GM19395 (cell line): Measurements from ENCODE around the gene CDHR5.

Experiments used
- ATAC-seq: cut with Tn5 transposase; IDR thresholded peaks from one replicate; pipeline ENCODE4 v1.9.1; 2021; ENCODE audit warnings: mild to moderate bottlenecking, moderate library complexity; ENCODE audit not compliant: unreplicated experiment

Gene CDHR5

DNA sequence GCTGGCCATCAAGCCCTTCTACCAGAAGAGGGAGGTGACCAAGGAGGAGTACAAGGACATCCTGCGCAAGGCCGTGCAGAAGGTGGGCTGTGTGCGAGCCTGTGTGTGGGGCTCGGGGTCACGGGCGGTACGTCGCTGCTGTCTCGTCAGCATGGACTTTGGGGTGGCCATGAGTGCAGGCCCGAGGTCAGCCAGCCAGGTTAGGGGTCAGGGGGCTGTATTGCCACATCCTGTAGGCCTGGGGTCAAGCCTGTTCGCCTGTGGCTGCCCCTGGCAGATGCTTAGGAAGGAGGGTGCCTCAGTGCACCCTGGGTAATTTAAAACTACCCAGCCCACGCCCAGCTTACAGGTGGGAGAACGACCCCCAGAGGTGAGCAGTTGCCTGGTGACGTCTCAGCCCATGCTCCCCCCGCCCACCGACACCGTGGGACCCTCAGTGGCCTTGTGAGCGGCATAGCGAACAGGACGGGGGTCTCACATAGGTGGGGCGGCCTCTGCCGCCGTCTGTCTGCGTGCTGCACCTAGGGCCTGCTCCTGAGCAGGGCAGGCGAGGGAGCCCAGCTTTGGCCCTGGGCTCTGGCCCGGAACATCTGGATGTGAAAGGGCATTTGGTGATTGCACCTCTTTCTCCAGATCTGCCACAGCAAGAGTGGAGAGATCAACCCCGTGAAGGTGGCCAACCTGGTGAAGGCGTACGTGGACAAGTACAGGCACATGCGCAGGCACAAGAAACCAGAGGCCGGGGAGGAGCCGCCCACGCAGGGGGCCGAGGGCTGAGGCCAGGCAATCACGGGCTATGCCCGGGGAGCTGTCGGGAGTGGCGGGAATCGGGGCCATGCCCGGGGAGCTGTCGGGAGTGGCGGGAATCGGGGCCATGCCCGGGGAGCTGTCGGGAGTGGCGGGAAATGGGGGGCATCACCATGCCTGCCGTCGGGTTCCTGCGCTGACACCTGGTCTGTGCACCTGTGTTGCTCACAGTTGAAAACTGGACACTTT, 13.5 kb downstream of the CDHR5 start:
- no peak for ATAC-seq

DNA sequence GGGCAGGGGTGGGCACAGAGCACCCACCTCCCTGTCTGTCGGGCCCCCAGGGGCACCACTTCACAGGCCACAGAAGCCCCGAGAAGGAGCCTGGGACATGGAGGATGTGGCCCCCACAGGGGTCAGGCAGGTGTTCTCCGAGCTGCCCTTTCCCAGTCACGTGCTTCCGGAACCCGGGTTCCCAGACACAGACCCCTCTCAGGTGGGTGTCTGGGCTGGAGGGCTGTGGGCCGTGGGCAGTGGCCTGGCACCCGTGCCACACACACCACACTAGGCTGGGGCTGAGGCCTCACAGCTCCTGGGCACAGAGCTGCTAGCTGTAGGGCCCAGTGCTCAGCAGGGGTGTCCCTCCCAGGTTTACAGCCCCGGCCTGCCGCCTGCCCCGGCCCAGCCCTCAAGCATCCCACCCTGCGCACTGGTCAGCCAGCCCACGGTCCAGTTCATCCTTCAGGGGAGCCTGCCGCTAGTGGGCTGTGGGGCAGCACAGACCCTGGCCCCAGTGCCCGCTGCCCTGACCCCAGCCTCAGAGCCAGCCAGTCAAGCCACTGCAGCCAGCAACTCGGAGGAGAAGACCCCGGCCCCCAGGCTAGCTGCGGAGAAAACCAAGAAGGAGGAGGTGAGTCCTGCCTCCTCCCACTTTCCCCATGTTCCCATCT, 14.5 kb downstream of the CDHR5 start:
- no peak for ATAC-seq

DNA sequence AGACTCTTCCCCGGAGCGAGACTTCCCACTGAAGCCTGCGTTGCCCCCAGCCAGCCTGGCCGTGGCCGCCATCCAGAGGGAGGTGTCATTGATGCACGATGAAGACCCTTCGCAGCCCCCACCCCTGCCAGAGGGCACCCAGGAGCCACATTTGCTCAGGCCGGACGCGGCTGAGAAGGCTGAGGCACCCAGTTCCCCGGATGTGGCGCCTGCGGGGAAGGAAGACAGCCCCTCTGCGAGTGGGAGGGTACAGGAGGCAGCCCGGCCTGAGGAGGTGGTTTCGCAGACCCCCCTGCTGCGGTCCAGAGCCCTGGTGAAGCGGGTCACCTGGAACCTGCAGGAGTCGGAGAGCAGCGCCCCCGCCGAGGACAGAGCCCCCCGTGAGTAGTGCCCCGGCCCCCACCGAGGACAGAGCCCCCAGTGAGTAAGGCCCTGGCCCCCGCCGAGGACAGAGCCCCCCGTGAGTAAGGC, 15.4 kb downstream of the CDHR5 start:
- no peak for ATAC-seq

DNA sequence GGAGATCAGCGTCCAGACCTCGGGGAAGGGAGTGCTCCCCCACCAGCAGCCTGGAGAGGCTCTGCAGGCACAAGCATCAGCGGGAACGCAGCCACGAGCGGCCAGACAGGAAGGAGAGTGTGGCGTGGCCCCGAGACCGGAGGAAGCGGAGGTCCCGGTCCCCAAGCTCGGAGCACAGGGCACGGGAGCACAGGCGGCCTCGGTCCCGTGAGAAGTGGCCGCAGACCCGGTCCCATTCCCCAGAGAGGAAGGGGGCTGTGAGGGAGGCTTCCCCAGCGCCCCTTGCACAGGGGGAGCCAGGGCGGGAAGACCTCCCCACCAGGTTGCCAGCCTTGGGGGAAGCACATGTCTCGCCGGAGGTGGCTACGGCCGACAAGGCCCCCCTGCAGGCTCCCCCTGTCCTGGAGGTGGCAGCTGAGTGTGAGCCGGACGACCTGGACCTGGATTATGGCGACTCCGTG, 15.9 kb downstream of the CDHR5 start:
- no peak for ATAC-seq

DNA sequence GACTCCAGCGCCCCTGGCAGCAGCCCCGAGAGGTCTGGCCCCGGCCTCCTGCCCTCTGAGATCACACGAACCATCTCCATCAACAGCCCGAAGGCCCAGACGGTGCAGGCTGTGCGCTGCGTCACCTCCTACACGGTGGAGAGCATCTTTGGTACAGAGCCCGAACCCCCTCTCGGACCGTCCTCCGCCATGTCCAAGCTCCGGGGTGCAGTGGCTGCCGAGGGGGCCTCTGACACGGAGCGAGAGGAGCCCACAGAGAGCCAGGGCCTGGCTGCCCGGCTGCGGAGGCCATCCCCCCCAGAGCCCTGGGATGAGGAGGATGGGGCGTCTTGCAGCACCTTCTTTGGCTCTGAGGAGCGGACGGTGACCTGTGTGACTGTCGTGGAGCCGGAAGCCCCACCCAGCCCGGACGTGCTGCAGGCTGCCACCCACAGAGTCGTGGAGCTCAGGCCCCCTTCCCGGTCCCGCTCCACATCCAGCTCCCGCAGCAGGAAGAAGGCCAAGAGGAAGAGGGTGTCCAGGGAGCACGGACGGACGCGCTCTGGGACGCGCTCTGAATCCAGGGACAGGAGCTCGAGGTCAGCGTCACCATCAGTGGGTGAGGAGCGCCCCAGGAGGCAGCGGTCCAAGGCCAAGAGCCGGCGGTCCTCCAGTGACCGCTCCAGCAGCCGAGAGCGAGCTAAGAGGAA, 16.6 kb downstream of the CDHR5 start:
- no peak for ATAC-seq

DNA sequence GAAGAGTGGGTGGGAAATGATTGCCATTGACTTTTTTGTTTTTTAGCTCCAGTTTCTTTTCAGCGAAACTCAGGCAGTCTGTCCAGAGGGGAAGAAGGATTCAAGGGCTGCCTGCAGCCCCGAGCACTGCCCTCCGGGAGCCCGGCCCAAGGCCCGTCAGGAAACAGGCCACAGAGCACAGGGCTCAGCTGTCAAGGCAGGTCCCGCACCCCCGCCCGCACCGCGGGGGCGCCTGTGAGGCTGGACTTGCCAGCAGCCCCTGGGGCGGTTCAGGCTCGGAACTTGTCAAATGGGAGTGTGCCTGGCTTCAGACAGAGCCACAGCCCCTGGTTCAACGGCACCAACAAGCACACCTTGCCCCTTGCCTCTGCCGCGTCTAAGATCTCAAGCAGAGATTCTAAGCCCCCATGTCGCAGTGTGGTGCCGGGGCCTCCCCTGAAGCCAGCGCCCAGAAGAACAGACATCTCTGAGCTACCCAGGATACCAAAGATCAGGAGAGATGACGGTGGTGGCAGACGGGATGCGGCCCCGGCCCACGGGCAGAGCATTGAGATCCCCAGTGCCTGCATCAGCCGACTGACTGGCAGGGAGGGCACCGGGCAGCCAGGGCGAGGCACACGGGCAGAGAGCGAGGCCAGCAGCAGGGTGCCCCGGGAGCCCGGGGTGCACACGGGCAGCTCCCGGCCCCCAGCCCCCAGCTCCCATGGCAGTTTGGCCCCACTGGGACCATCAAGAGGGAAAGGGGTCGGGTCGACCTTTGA, 17.6 kb downstream of the CDHR5 start:
- no peak for ATAC-seq

DNA sequence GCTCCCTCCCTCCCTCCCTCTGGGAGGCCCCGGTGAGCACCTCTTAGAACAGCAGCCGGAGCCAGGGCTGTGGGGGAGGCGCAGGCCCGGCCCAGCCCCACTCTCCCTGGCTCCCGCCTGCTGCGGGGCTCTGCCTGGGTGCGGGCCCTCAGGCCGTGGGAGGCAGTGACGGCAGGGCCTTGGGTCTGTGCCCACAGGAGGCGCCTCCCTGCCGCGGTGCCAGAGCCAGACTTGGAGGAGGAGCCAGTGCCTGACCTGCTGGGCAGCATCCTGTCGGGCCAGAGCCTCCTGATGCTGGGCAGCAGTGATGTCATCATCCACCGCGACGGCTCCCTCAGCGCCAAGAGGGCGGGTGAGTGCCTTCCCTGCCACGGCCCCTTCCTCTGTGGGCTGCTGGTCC, 18.5 kb downstream of the CDHR5 start:
- ATAC-seq, result no peak

DNA sequence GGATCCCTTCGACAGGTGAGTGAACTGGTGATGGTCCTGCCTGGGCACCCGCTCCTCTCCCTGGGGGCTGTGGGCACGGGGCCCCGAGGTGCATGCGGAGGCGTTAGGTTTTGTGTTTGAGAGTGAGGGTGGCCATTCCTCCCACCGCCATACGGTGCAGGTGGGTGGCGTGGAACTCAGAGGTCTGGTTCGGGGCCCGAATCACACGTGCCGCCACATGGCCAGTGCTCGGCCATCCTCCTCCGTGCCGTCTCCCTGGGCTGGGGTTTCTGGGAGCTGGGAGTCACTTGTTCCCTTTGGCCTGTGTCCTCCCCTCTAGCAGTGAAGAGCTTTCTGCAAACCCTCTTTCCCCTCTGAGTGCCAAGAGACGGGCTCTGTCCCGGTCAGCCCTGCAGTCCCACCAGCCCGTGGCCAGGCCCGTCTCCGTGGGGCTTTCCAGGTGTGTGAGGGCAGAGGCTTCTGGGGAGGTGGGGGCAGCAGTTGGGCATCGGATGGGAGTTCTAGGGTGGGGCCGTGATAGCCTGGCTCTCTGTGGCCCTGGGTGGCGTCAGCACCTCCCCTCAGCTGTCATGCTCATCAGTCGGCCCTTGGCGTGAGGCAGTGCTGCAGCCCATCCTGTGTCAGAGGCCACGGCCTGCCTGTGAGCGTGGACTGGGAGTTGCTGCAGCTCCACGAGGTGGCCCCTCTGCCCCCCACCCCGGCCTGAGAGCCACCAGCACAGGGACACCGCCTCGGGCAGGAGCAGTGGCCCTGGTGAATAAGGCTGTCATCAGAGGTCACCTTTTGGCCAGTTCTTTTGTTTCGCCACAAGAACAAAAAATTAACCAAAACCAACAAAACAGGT, 19.2 kb downstream of the CDHR5 start:
- no peak for ATAC-seq

DNA sequence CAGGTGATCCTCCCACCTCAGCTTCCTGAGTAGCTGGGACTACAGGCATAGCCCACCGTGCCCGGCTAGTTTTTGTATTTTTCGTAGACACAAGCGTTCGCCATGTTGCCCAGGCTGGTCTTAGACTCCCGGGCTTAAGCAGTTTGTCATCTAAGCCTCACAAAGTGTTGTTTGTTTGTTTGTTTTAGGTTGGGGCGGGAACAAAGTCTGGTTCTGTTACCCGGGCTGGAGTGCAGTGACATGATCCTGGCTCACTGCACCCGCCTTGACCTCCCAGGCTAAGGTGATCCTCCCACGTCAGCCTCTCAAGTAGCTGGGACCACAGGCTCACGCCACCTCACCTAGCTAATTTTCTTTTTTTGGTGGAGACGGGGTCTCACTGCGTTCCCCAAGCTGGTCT, 21.6 kb downstream of the CDHR5 start:
- ATAC-seq, result no peak

DNA sequence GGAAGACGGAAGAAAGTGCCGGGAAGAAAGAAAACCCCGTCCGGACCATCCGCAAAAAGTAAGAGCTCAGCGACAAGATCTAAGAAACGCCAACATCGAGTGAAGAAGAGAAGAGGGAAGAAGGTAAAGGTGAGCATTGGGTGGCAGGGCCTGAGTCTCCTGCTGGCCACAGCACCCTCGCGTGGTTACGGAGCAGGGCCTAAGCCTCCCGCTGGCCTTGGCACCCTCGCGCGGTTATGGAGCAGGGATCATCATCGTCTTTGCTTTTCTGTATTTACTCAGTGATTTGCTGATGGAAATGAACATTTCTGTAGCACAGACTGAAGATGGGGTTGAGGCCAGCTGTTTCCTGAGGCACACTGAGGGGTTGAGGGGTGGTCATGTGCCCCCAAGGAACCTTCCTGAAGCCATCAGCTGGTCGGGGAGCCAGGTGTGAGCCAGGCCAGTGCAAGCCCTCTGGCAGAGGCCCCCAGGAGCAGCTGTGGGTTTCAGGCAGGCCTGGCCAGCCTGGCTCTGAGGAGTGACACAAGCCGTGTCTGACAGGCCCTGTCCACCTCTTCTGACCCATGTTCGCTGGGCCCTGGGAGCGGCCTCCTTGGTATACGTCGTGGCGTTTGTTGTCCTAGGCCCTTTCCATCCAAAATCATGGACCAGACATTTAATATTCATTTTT, 23.0 kb downstream of the CDHR5 start:
- ATAC-seq, result no peak

DNA sequence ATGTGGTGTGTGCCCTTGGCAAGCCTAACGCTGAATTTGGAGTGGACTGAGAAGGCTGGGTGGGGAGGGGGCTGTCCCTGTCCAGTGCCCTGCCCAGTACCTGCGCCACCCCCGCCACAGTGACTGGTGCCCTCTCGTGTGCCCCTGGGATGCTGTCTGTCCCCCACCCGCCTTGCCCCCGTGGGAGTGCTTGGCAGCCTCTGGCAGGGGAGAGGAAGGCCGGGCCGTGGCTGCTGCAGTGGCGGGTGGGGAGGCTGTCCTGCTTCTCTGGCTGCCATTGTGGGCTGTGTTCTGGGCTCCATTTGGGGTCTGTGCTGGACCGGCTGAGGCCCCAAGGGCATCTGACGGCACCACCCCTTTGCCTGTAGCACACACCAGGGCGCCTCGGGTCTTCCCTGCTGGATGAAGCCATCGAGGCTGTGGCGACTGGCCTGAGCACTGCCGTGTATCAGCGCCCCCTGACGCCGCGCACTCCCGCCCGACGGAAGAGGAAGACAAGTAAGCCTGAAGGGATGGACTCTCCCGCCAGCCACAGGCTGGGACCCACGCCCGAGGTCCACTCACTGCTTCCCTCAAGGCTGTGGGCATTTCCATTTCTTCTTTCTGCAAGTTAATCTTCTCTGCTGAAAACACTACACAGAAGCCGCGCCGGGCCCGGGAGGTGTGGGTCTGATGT, 26.6 kb downstream of the CDHR5 start:
- no peak for ATAC-seq

DNA sequence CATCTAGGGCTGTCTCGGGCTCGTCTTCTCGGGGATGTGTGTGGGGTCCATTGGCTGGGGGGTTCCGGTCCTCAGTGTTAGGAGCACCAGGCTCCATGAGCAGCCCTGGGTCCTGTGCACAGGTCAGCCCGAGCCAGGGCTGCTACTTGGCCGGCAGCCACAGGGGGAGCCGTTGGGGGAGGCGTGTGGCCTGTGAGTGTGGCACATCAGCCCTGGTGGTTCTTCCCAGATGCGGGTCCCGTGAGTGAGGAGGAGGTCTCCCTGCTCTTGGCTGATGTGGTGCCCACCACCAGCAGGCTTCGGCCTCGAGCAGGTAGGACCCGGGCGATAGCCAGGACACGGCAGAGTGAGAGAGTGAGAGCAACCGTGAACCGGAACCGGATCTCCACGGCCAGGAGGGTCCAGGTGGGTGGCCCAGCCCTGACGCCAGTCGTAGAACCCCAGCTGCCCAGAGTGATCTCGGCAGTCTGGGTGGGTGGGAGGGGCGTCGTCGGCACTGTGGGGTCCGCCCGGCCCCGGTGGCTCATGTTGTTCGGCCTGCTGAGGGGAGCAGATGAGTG, 27.5 kb downstream of the CDHR5 start:
- no peak for ATAC-seq

DNA sequence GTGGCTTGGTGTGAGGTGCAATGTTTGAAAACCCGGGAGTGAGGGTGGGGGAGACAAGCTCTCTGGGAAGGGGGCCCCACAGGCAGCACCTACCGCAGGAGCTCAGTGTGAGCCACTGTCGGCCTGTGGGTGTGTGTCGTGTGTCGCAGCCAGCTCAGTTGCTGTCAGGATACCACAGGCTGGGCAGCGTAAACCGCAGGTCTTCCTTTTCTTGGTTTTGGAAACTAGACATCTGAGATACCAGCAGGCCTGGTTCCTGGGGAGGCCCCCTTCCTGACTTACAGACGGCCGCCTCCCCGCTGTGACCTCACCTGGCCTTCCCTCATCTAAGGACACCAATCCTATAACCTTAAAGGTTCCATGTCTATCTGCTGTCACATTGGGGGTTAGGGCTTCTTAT, 28.4 kb downstream of the CDHR5 start:
- no peak for ATAC-seq

DNA sequence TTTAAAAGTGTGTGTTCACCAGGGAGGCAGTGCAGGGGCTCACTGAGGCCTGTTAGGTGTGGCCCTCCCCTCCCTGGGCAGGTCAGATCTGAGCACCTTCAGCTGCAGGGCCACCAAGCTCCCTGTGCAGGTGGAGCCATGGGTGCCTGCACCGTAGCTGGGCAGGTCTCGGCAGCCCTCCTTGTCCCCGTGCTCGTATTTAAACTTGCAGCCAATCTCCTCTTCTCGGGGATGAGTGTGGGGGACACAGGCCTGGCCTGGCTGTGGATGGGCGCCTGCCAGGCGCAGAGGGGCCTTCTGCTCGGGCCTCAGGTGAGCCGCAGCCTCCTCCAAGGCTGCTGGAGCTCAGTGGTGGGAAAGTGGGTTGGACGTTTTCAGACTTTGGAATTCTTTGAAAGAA, 29.4 kb downstream of the CDHR5 start:
- ATAC-seq, result no peak

DNA sequence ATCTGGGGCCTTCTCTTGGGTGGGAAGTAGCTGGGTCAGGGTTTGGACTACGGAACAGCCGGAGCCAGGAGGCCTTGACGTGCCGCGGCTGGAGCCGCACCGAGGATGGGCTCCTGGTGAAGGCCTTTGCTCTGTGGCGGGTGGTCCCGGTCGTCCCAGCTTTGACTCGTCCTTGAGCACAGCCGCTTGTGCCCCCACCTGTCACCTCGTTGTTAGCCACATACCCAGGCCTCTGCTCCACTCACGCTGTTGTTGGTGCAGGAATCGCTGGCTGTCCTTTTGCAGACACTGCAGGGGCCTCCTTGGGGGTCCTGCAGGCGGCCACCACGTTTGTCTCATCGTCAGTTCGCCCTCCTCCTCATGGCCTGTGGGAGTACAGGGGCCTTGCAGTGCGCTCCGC, 31.4 kb downstream of the CDHR5 start:
- no peak for ATAC-seq

DNA sequence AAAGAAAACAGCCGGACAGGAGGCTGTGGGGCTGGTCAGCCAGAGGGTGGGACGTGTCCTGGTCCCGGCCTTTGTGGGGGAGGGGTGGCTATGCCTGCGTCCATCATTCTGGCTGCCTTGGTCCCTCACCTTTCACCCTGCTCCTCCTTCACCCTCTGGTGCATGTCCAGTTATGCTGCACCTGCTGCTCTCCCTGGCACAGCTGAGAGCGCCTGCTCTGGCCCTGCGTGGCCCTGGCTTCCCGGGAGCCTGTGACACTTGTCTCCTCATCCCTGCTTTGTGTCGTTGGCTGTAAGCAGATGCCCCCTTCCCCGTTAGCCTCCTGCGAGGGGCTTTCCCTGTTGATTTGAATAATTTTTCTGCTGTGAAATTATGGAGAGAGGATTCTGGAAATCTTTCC, 31.8 kb downstream of the CDHR5 start:
- ATAC-seq, result no peak

DNA sequence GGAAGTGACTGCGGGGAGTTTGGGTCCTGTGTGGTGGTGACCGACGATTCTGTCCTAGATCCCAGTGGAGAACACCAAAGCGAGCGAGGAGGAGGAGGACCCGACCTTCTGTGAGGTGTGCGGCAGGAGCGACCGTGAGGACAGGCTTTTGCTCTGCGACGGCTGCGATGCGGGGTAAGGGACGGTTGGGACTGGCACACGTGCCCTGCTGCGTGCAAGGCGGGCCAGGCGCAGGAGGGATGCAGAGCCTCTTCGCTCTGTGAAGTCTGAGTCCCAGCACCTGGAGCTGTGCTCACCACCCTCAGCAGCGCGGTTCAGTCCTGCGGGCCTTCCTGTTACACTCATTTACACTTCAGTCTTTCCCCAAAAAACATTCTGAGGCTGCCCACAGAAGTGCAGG, 32.3 kb downstream of the CDHR5 start:
- ATAC-seq, result no peak

DNA sequence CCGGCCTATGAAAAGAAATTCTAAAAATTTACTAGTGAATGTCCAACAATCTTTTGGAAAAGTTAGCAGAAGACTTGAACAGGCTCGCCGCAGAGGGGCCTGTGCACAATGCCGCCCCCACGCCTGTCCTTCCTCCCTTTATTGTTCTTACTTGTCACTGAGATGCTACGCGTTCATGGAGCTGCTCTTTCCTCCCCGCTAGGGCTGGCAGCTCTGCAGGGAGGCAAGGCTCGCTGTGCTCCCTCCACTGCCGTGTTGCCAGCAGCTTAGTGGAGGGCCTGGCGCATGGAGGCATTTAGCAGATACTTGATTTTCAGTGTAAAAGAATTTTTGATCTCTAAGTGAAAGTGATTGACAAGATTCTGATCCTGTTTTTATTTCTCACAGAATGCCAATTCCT, 33.8 kb downstream of the CDHR5 start:
- ATAC-seq, result no peak
